Measurements from ENCODE around the gene STARD7. TPM values are rescaled to one million over a fixed set of nuclear protein-coding genes. Genes with fewer than 3 reads are reported as not detected.

The STARD7 gene
- total and polyA plus RNA-seq, 2 experiments from 2014 or later, result 72.2 to 222 TPM

DNA sequence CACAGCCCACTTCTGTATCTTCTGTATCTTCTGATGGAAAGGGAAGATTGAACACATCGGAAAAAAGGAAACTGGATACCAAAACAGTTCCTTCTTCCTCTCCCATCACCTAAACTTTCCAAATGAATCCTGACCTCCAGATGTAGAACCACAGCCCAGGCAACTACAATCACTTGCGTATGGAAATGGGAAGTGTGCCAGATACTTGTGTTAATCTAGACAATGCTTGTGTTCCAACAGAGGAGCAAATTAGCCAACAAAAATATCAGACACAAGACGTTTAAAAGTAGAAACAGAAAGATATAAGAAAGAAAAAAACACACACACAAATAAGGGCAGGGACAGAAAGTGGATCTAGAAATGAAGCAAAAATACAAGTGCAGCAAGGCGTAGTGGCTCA, 32.0 kb downstream of the STARD7 start:
- no peaks in the 10 kb centered on the region for H3K79me2 ChIP-seq (replicated peaks; ENCODE audit: insufficient read depth)
- no peaks in the 10 kb centered on the region for H3K9me3 Mint-ChIP-seq
- ATAC-seq (no peak), DNase-seq (ENCODE audit: low spot score) (no peak)
- 0 out of 2 replicates have a peak, but pooled peaks cover under 1% of the 10 kb centered on the region for H4K20me1 ChIP-seq (replicated peaks; ENCODE audit: insufficient read depth)
- H2AFZ ChIP-seq, result no peak overlapping the region
- no peak overlapping the region for H3K27ac Mint-ChIP-seq
- TF ChIP-seq JUNB (IDR thresholded peaks at IDR 0.05; ENCODE audit: unreplicated experiment) (no peak), NANOG (IDR thresholded peaks at IDR 0.05; ENCODE audit: borderline replicate concordance) (no peak), REST (IDR thresholded peaks at IDR 0.05; ENCODE audit: unreplicated experiment) (no peak), ZNF114 (CRISPR knock-in tag; IDR thresholded peaks at IDR 0.05) (no peak), CREB1 (CRISPR knock-in tag; IDR thresholded peaks at IDR 0.05; ENCODE audit: low read depth) (no peak), ZNF462 (CRISPR knock-in tag; IDR thresholded peaks at IDR 0.05) (no peak), ZNF331 (CRISPR knock-in tag; IDR thresholded peaks at IDR 0.05; ENCODE audit: low read depth) (no peak), EZH2phosphoT487 (IDR thresholded peaks at IDR 0.05; ENCODE audit: unreplicated experiment) (no peak), POLR2AphosphoS5 (IDR thresholded peaks at IDR 0.05; ENCODE audit: low read depth) (no peak), STAT1 (IDR thresholded peaks at IDR 0.05; ENCODE audit: unreplicated experiment) (no peak), EZH2 (IDR thresholded peaks at IDR 0.05; ENCODE audit: low read depth, unreplicated experiment) (no peak)
- TF ChIP-seq, protein P1, sequence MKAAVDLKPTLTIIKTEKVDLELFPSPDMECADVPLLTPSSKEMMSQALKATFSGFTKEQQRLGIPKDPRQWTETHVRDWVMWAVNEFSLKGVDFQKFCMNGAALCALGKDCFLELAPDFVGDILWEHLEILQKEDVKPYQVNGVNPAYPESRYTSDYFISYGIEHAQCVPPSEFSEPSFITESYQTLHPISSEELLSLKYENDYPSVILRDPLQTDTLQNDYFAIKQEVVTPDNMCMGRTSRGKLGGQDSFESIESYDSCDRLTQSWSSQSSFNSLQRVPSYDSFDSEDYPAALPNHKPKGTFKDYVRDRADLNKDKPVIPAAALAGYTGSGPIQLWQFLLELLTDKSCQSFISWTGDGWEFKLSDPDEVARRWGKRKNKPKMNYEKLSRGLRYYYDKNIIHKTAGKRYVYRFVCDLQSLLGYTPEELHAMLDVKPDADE (IDR thresholded peaks at IDR 0.05), result no peak
- TF ChIP-seq, protein P2, sequence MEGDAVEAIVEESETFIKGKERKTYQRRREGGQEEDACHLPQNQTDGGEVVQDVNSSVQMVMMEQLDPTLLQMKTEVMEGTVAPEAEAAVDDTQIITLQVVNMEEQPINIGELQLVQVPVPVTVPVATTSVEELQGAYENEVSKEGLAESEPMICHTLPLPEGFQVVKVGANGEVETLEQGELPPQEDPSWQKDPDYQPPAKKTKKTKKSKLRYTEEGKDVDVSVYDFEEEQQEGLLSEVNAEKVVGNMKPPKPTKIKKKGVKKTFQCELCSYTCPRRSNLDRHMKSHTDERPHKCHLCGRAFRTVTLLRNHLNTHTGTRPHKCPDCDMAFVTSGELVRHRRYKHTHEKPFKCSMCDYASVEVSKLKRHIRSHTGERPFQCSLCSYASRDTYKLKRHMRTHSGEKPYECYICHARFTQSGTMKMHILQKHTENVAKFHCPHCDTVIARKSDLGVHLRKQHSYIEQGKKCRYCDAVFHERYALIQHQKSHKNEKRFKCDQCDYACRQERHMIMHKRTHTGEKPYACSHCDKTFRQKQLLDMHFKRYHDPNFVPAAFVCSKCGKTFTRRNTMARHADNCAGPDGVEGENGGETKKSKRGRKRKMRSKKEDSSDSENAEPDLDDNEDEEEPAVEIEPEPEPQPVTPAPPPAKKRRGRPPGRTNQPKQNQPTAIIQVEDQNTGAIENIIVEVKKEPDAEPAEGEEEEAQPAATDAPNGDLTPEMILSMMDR (conservative IDR thresholded peaks at IDR 0.05; ENCODE audit: low read depth in 2 of 2), result no peak
- no peak overlapping the region for H3K4me2 ChIP-seq
- no peaks in the 10 kb centered on the region for H3K4me1 Mint-ChIP-seq
- H3K27me3 ChIP-seq (ENCODE audit: insufficient read depth), result no peaks in the 10 kb centered on the region
- no peak overlapping the region for H3K4me3 ChIP-seq
- H3K4me3 Mint-ChIP-seq, result no peak overlapping the region
- H3K27me3 Mint-ChIP-seq (ENCODE audit: insufficient read depth, low read depth, poor library complexity), result peaks cover 2% of the 10 kb centered on the region
- H3K4me1 ChIP-seq (ENCODE audit: insufficient read depth), result no peaks in the 10 kb centered on the region
- H3F3A ChIP-seq (replicated peaks; ENCODE audit: low read depth), result no peaks in the 10 kb centered on the region
- H3K36me3 Mint-ChIP-seq (ENCODE audit: low read depth), result no peaks in the 10 kb centered on the region
- H3K36me3 ChIP-seq (ENCODE audit: insufficient read depth), result no peaks in the 10 kb centered on the region
- no peak overlapping the region for H3K27ac ChIP-seq (ENCODE audit: low read depth)
- no peaks in the 10 kb centered on the region for H3K9me2 ChIP-seq (ENCODE audit: insufficient read depth)
